T-cell (primary cell): ENCODE measurements around the gene NANOS2. TPM values are rescaled to one million over a fixed set of nuclear protein-coding genes. Genes with fewer than 3 reads are reported as not detected.

Source experiments
- ATAC-seq, 4 experiments: fragments of 200-7000 bp in 3 of 4; fragments of 150-1000 bp in 1 of 4; cut with Tn5 transposase; replicated peaks in 1 of 4; 1 replicate in 3 of 4; 2 replicates in 1 of 4; pipeline ENCODE4 v1.10.0; 2021; ENCODE audit warnings: moderate library complexity in 3 of 4, mild to moderate bottlenecking in 2 of 4, moderate number of reproducible peaks in 1 of 4
- CTCF ChIA-PET, 2 donors: fragments of 300-600 bp; sonication (Branson Sonifier 250); formaldehyde crosslinking; loops; one replicate each; lab custom pipeline; 2022; ENCODE audit warnings: antibody characterized with exemption in 2 of 2; lab: Charles Lee
- POLR2A ChIA-PET, 2 donors: fragments of 300-600 bp; sonication (Branson Sonifier 250); formaldehyde crosslinking; loops; one replicate each; lab custom pipeline; 2022; ENCODE audit warnings: antibody characterized with exemption in 2 of 2; lab: Charles Lee
- DNase-seq, 35 experiments: peaks; one replicate each; pipeline versions ENCODE4 v3.0.0 to v3.0.0-alpha.2; 2013 to 2023
- H3K27ac ChIP-seq: one replicate; pipeline ENCODE4 v1.5.1; 2013; ENCODE audit warnings: low read length
- H3K27me3 ChIP-seq, 2 experiments: replicated peaks in 1 of 2; 1 replicate in 1 of 2; 2 replicates in 1 of 2; pipeline versions ENCODE4 v1.6.1 to v1.7.0; 2013; ENCODE audit warnings: low read length in 1 of 2, mixed read lengths in 1 of 2; ENCODE audit not compliant: control insufficient read depth in 2 of 2, insufficient read depth in 2 of 2; ENCODE audit errors: extremely low read depth in 1 of 2
- H3K36me3 ChIP-seq, 2 donors: 1 replicate in 1 of 2; 2 replicates in 1 of 2; pipeline versions ENCODE4 v1.6.1 to v1.7.0; 2013; ENCODE audit warnings: low read length in 1 of 2; ENCODE audit not compliant: control insufficient read depth in 2 of 2, insufficient read depth in 1 of 2; ENCODE audit errors: extremely low read depth in 1 of 2
- H3K4me1 ChIP-seq, 2 experiments: 1 replicate in 1 of 2; 2 replicates in 1 of 2; pipeline versions ENCODE4 v1.6.1 to v1.7.0; 2013; ENCODE audit warnings: low read length in 2 of 2, mixed read lengths in 1 of 2; ENCODE audit not compliant: insufficient read depth in 2 of 2, control insufficient read depth in 1 of 2; ENCODE audit errors: extremely low read depth in 1 of 2
- H3K4me3 ChIP-seq, 2 donors: 1 replicate in 1 of 2; 2 replicates in 1 of 2; pipeline versions ENCODE4 v1.5.1 to v1.7.0; 2013; ENCODE audit warnings: mild to moderate bottlenecking in 2 of 2, low read length in 1 of 2, moderate library complexity in 1 of 2; ENCODE audit not compliant: control insufficient read depth in 1 of 2; ENCODE audit errors: extremely low read depth in 1 of 2
- H3K9me3 ChIP-seq: 2 replicates; pipeline ENCODE4 v1.7.0; 2013
- H3K27ac Mint-ChIP-seq, 2 donors: one replicate each; pipeline ENCODE4 v1.8.0; 2020 to 2021; ENCODE audit warnings: mild to moderate bottlenecking in 2 of 2, mixed read lengths in 2 of 2
- H3K27me3 Mint-ChIP-seq, 2 donors: one replicate each; pipeline ENCODE4 v1.8.0; 2021 to 2022; ENCODE audit warnings: mixed read lengths in 2 of 2
- H3K36me3 Mint-ChIP-seq: one replicate; pipeline ENCODE4 v1.8.0; 2021; ENCODE audit warnings: mixed read lengths
- H3K4me1 Mint-ChIP-seq, 3 donors: one replicate each; pipeline ENCODE4 v1.8.0; 2020 to 2022; ENCODE audit warnings: mixed read lengths in 3 of 3, mild to moderate bottlenecking in 1 of 3
- H3K4me3 Mint-ChIP-seq, 3 donors: one replicate each; pipeline ENCODE4 v1.8.0; 2020 to 2022; ENCODE audit warnings: mild to moderate bottlenecking in 3 of 3, mixed read lengths in 3 of 3, moderate library complexity in 3 of 3
- H3K9me3 Mint-ChIP-seq, 3 donors: one replicate each; pipeline ENCODE4 v1.8.0; 2020 to 2022; ENCODE audit warnings: mixed read lengths in 3 of 3
- WGBS: methylation state at CpG from one replicate; pipeline ENCODE4 v1.1.5; 2013; ENCODE audit warnings: missing lambda C conversion rate; ENCODE audit not compliant: insufficient coverage; 5-methylcytosine and 5-hydroxymethylcytosine counted together
- total RNA-seq, 35 experiments: library from RNA in 6 of 35; stranded (reverse) in 6 of 35; fragments of 120-200 nt in 1 of 35; gene quantifications; one replicate each; pipeline versions ENCODE4 v1.2.1 to v1.2.4 and lab custom pipeline; 2013 to 2026

Gene NANOS2
- not detected for total RNA-seq
- not detected for total RNA-seq (2013)
- total RNA-seq (lab: John Stamatoyannopoulos, UW), result 0 to 0.08 (median 0) reads per million in 29 experiments

DNA sequence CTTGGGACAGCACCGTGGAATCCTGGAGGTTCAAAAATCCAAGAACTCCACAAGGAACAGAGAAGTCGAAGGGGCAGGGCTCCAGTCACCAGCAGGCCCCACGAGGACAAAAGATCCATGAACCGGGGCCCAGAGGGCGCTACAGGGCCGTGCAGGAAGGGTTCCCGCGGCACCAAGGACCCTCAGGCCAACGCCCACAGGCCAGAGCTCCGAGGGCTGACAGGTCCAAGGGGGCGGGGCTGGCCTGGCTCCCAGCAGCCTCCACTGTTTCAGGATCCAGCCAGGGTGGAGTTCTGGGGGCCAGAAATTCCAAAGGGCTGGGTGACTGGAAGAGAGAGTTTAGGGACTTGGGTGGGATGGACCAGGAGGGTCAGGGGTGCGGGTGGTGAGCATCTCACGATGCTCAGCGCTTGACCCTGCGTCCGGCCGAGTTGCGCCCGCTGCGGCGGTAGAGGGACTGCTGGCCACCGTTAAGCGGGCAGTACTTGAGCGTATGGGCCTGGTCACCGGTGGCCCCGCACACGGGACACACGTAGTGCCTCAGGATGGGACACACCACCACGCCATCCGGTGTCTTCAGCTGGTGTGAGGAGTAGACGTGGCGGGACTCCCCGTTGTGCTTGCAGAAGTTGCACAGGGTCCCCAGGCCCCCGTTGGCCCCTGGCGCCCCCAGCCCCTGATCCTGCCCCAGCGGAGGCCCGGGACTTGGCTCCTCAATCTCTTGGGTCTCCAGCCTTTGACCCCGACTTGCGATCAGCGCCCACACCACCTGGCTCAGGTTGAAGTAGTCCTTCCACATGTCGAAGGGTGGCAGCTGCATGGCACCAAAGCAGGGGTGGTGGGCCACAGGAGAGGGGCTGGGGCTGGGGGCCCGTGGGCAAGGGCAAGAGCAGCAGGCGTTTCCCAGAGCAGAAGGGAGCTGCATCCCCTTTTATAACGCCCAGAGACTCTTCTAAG is at the start of gene NANOS2:
NANOS2 (minus strand) TSS at position 905 of the 957 bp plus-strand sequence; CDS start at position 820, 85 bp downstream.
- no peak for DNase-seq
- WGBS, result 63% methylated on average over 38 of the region's 44 CpGs
- ChIA-PET POLR2A (no interaction called here), CTCF (no interaction called here)
- Histone ChIP-seq H3K27me3 (peaks cover 5 to 62% of the 10 kb centered on the region in 2 experiments), H3K4me1 (no peaks in the 10 kb centered on the region), H3K36me3 (no peaks in the 10 kb centered on the region), H3K4me3 (no peak within 1 kb of the TSS), H3K9me3 (no peaks in the 10 kb centered on the region), H3K27ac (no peak within 1 kb of the TSS)
- no peaks in the 10 kb centered on the region for H3K9me3 Mint-ChIP-seq
- H3K27ac Mint-ChIP-seq, result peak within 1 kb of the TSS in 1 of 2 donors; percentile 34
- H3K4me1 Mint-ChIP-seq, result no peaks in the 10 kb centered on the region
- peaks cover 35 to 37% of the 10 kb centered on the region in 2 donors for H3K27me3 Mint-ChIP-seq
- no peaks in the 10 kb centered on the region for H3K36me3 Mint-ChIP-seq
- no peak for ATAC-seq
- no peak within 1 kb of the TSS for H3K4me3 Mint-ChIP-seq

DNA sequence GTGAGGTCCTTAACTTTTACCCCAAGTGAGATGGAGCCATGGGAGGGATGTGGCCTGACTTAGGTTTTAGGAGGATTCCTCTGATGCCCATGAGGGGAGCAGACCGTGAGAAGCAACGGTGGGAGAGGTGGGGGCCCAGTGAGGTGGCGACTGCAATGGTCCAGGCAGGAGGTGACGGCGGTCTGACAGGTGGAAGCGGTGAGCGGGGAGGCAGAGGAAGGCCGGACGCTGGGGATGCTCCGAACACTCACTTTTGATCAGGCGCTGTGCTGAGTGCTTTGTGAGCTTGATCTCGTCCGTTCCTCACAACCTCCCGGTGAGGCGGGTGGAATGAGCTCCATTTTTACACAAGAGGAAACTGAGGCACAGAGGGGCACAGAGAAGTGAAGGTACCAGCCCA is 47.4 kb upstream of the NANOS2 start:
- 87% methylated on average over 15 of the region's 15 CpGs for WGBS
- no peak overlapping the region for H3K4me3 ChIP-seq

DNA sequence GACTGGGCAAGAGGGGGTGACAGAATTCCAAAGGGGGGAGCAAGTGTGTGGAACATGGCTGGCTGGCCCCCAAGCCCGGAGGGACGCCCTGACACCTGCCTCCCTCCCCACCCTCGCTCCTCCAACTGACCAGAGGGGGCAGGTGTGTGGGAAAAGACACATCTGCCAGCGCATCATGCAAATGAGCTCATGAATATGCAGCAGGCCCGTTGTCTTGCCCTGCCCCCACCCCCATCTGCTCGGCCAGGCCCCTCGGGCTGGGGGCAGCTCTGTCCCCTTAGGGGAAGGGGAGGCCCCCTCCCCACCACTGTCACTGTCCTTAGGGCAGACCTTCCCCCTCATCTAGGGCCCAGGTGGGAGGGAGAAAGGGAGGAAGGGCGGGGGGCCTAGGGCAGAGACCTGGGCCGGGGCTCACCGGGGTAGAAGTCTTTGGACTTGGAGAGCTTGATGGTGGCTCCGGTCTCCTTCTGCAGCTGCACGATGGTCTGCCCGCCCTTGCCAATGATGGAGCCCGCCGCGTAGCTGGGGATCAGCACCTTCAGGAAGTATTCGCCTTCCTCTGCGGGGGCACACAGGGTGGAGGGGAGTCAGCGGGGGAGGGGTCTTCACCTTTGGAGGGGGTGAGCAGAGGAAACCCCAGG is 46.1 kb upstream of the NANOS2 start:
- ATAC-seq (no peak), DNase-seq (no peak)
- no peaks in the 10 kb centered on the region for H3K4me1 ChIP-seq
- 36% methylated on average over 3 of the region's 19 CpGs for WGBS
- H3K27ac Mint-ChIP-seq, result no peak overlapping the region
- H3K4me3 Mint-ChIP-seq, result no peak overlapping the region
- H3K4me1 Mint-ChIP-seq, result peaks cover 0 to 7% (median 0%) of the 10 kb centered on the region in 3 donors
- peaks cover 5 to 67% of the 10 kb centered on the region in 2 experiments for H3K27me3 ChIP-seq
- peaks cover 56 to 61% of the 10 kb centered on the region in 2 donors for H3K27me3 Mint-ChIP-seq
- no peak overlapping the region for H3K4me3 ChIP-seq
- CTCF ChIA-PET, result no interaction called here
- H3K9me3 ChIP-seq, result no peaks in the 10 kb centered on the region
- POLR2A ChIA-PET, result interaction anchor here in 1 of 2 donors (0.6 kb wide), 1 partner anchor 33 kb away, joined by 3 read pairs; no protein-coding TSS in a partner anchor
- H3K36me3 Mint-ChIP-seq, result no peaks in the 10 kb centered on the region
- no peak overlapping the region for H3K27ac ChIP-seq
- no peaks in the 10 kb centered on the region for H3K36me3 ChIP-seq
- no peaks in the 10 kb centered on the region for H3K9me3 Mint-ChIP-seq

More for the DNA sequence above, 47.4 kb upstream of the NANOS2 start:
- H3K27me3 Mint-ChIP-seq, result peaks cover 59 to 67% of the 10 kb centered on the region in 2 donors
- no peak overlapping the region for H3K27ac Mint-ChIP-seq
- H3K36me3 ChIP-seq, result no peaks in the 10 kb centered on the region
- H3K9me3 Mint-ChIP-seq, result no peaks in the 10 kb centered on the region
- peaks cover 0 to 7% (median 0%) of the 10 kb centered on the region in 3 donors for H3K4me1 Mint-ChIP-seq
- H3K4me3 Mint-ChIP-seq, result no peak overlapping the region
- ATAC-seq (no peak), DNase-seq (no peak)
- H3K9me3 ChIP-seq, result no peaks in the 10 kb centered on the region
- ChIA-PET CTCF (no interaction called here), POLR2A (no interaction called here)
- H3K27ac ChIP-seq, result no peak overlapping the region
- no peaks in the 10 kb centered on the region for H3K36me3 Mint-ChIP-seq
- H3K4me1 ChIP-seq, result no peaks in the 10 kb centered on the region
- H3K27me3 ChIP-seq, result peaks cover 7 to 67% of the 10 kb centered on the region in 2 experiments

DNA sequence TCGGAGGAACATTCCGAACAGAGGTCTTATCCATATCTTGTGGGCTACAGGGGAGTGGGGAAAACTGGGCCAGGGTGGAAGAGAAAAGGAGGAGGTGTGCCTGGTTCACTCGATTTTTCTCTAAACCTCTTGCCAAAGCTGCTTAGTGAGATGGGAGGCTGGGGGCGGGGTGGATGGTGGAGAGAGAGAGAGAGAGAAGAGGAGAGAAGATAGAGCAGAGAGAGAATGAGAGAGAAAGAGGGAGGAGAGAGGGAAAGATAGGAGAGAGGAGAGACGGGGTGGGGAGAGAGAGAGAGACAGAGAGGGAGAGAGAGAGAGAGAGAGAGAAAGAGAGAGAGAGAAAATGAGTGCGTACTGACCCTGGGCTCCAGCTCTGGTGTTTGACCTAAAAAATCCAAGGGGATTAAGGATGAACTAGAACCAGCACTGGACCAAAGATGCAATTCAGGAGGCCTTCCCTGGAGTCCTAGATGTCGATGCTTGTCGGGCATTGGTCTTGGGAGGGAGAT is 45.0 kb upstream of the NANOS2 start:
- peaks cover 5 to 68% of the 10 kb centered on the region in 2 experiments for H3K27me3 ChIP-seq
- ATAC-seq (no peak), DNase-seq (no peak)
- no peaks in the 10 kb centered on the region for H3K9me3 ChIP-seq
- H3K27ac ChIP-seq, result no peak overlapping the region
- Mint-ChIP-seq H3K27me3 (peaks cover 59 to 61% of the 10 kb centered on the region in 2 donors), H3K9me3 (peaks cover 0 to 3% (median 0%) of the 10 kb centered on the region in 3 donors), H3K4me3 (no peak overlapping the region), H3K27ac (no peak overlapping the region), H3K36me3 (no peaks in the 10 kb centered on the region), H3K4me1 (peaks cover 0 to 7% (median 0%) of the 10 kb centered on the region in 3 donors)
- H3K36me3 ChIP-seq, result no peaks in the 10 kb centered on the region
- ChIA-PET CTCF (no interaction called here), POLR2A (no interaction called here)
- no peaks in the 10 kb centered on the region for H3K4me1 ChIP-seq
- H3K4me3 ChIP-seq, result no peak overlapping the region
- WGBS, result 68% methylated on average over 7 of the region's 8 CpGs

DNA sequence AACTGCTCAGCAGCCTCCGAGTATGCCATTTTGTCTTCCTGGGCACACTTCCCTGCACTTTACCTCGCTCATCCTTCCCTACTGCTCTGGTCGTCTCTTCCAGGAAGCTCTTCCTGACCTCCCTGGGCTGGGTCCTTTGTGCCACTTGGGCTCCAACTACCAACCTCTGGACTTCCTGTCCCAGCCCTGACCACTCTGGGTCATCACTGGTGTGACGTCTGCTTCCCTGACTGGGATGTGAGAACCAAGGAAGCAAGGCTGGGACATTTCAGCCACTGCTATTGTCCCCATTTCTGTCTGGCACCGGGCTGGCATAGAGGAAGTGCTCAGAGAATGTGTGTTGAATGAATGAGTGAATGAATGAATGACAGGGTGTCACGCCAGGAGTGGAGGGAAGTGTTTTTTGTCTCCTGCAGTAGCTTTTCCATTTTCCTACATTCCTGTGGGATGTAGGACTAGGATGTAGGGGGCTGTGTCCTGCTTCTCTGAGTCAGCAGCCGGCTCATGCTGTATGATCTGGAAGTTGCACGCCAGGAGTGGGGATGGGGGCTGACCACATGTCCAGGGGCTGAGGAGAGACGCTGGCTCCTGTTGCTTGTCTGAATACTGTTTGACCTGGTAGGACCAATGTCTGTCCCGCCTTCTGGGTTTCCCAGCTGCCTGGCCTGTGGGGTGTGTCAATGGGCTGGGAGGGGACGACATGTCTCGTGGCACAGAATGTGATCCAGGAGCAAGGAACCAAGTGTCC is 44.4 kb upstream of the NANOS2 start:
- Histone ChIP-seq H3K4me3 (no peak overlapping the region), H3K9me3 (no peaks in the 10 kb centered on the region), H3K27me3 (peaks cover 5 to 68% of the 10 kb centered on the region in 2 experiments), H3K27ac (no peak overlapping the region), H3K4me1 (no peaks in the 10 kb centered on the region), H3K36me3 (no peaks in the 10 kb centered on the region)
- POLR2A ChIA-PET, result no interaction called here
- ATAC-seq (no peak), DNase-seq (no peak)
- Mint-ChIP-seq H3K36me3 (no peaks in the 10 kb centered on the region), H3K4me1 (peaks cover 0 to 7% (median 0%) of the 10 kb centered on the region in 3 donors), H3K4me3 (no peak overlapping the region), H3K27ac (no peak overlapping the region), H3K9me3 (peaks cover 0 to 3% (median 0%) of the 10 kb centered on the region in 3 donors), H3K27me3 (peaks cover 62% of the 10 kb centered on the region in 2 donors)
- 61% methylated on average over 11 of the region's 12 CpGs for WGBS
- CTCF ChIA-PET, result no interaction called here
